ENCODE results near the gene MPO. TPM values are rescaled to one million over a fixed set of nuclear protein-coding genes. Genes with fewer than 3 reads are reported as not detected.

MPO gene
- total RNA-seq, 2 donors from 2014 or later: not detected

DNA sequence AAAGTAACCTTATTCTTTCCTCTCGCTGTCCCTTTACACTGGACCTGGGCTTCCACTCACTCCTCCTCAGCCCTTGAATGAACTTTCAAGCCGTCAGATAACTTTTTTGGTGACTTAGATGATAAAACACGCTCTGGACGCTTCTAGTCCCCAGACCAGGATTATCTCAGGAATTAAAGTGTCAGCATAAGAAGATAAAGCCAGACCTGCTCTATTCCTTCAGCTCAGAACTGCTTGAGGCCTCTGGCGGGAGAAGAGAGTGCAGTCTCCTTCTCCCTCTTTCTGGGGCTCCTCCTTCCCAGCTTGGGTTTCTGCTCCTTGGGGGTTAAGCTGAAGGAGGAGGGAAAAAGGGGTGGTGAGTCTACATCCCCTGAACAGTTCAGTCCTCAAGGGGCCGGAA is 35.8 kb downstream of the MPO start:
- Mint-ChIP-seq H3K27ac (no peak overlapping the region), H3K36me3 (ENCODE audit: low read depth) (no peaks in the 10 kb centered on the region), H3K27me3 (ENCODE audit: insufficient read depth) (peaks cover 96% of the 10 kb centered on the region), H3K9me3 (peaks cover 3% of the 10 kb centered on the region), H3K4me1 (no peaks in the 10 kb centered on the region), H3K4me3 (no peak overlapping the region)
- H3K4me3 ChIP-seq (ENCODE audit: low read length): no peak overlapping the region
- 91% methylated on average over 5 to 6 of the region's 6 CpGs for WGBS, 2 experiments (ENCODE audit: insufficient coverage in 1 of 2, insufficient read length in 1 of 2)
- TF ChIP-seq, protein P1, sequence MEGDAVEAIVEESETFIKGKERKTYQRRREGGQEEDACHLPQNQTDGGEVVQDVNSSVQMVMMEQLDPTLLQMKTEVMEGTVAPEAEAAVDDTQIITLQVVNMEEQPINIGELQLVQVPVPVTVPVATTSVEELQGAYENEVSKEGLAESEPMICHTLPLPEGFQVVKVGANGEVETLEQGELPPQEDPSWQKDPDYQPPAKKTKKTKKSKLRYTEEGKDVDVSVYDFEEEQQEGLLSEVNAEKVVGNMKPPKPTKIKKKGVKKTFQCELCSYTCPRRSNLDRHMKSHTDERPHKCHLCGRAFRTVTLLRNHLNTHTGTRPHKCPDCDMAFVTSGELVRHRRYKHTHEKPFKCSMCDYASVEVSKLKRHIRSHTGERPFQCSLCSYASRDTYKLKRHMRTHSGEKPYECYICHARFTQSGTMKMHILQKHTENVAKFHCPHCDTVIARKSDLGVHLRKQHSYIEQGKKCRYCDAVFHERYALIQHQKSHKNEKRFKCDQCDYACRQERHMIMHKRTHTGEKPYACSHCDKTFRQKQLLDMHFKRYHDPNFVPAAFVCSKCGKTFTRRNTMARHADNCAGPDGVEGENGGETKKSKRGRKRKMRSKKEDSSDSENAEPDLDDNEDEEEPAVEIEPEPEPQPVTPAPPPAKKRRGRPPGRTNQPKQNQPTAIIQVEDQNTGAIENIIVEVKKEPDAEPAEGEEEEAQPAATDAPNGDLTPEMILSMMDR (conservative IDR thresholded peaks at IDR 0.05): no peak
- H3K27me3 ChIP-seq (ENCODE audit: control insufficient read depth, insufficient read depth, low read length, poor library complexity, severe bottlenecking): peaks cover 92% of the 10 kb centered on the region
- H3K9me3 ChIP-seq (ENCODE audit: control insufficient read depth, low read length): no peaks in the 10 kb centered on the region
- H3K27ac ChIP-seq (ENCODE audit: low read depth, low read length): no peak overlapping the region
- no peak overlapping the region for H3K9ac ChIP-seq (ENCODE audit: extremely low read depth, low read length, poor library complexity, severe bottlenecking)
- no peaks in the 10 kb centered on the region for H3K4me1 ChIP-seq (ENCODE audit: control insufficient read depth, insufficient read depth, low read length)
- no peaks in the 10 kb centered on the region for H3K36me3 ChIP-seq (ENCODE audit: control insufficient read depth, insufficient read depth, low read length)
- DNase-seq: no peak

GRCh38 chr17:58242171-58242784 is 38.5 kb downstream of the MPO start:
- Histone ChIP-seq H3K36me3 (ENCODE audit: control insufficient read depth, insufficient read depth, low read length) (no peaks in the 10 kb centered on the region), H3K9ac (ENCODE audit: extremely low read depth, low read length, poor library complexity, severe bottlenecking) (no peak overlapping the region), H3K27me3 (ENCODE audit: control insufficient read depth, insufficient read depth, low read length, poor library complexity, severe bottlenecking) (peaks cover 92% of the 10 kb centered on the region), H3K27ac (ENCODE audit: low read depth, low read length) (no peak overlapping the region), H3K4me1 (ENCODE audit: control insufficient read depth, insufficient read depth, low read length) (no peaks in the 10 kb centered on the region), H3K9me3 (ENCODE audit: control insufficient read depth, low read length) (no peaks in the 10 kb centered on the region), H3K4me3 (ENCODE audit: low read length) (no peak overlapping the region)
- 28% methylated on average over 4 of the region's 4 CpGs; no CpG with 5 or more reads in 1 of the 2 experiments for WGBS, 2 experiments (ENCODE audit: insufficient coverage in 1 of 2, insufficient read length in 1 of 2)
- Mint-ChIP-seq H3K9me3 (no peaks in the 10 kb centered on the region), H3K4me3 (no peak overlapping the region), H3K27me3 (ENCODE audit: insufficient read depth) (peaks cover 95% of the 10 kb centered on the region), H3K36me3 (ENCODE audit: low read depth) (no peaks in the 10 kb centered on the region), H3K4me1 (no peaks in the 10 kb centered on the region), H3K27ac (no peak overlapping the region)
- DNase-seq: peak; percentile 85
- TF ChIP-seq, protein P1 (conservative IDR thresholded peaks at IDR 0.05): no peak

DNA sequence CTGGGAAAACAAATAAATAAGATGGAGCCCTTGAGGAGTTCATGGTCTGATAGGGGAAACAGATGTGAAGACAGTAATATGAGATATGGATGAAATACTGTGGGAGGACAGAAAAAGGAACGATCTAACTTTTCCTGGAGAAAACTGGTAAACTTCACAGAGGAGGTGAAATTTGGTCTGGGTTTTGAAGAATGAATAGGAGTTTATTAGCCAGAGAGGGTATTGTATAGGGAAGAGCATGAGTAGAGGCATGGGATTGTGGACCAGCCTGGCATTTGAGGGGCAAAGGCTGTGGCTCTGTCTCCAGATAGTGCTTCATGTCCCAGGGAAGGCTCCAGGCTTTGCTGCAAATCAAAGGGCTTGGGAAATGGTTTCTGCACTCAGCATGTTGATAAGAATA is 40.7 kb downstream of the MPO start:
- no peaks in the 10 kb centered on the region for H3K36me3 Mint-ChIP-seq (ENCODE audit: low read depth)
- peaks cover 95% of the 10 kb centered on the region for H3K27me3 ChIP-seq (ENCODE audit: control insufficient read depth, insufficient read depth, low read length, poor library complexity, severe bottlenecking)

More for the DNA sequence above, 40.7 kb downstream of the MPO start:
- H3K27ac ChIP-seq (ENCODE audit: low read depth, low read length): no peak overlapping the region
- no peaks in the 10 kb centered on the region for H3K36me3 ChIP-seq (ENCODE audit: control insufficient read depth, insufficient read depth, low read length)
- no peak overlapping the region for H3K4me3 ChIP-seq (ENCODE audit: low read length)
- WGBS, 2 experiments (ENCODE audit: insufficient coverage in 1 of 2, insufficient read length in 1 of 2): 91 to 100% methylated on average over 1 of the region's 1 CpG
- H3K9me3 Mint-ChIP-seq: no peaks in the 10 kb centered on the region
- peaks cover 97% of the 10 kb centered on the region for H3K27me3 Mint-ChIP-seq (ENCODE audit: insufficient read depth)
- TF ChIP-seq, protein P1 (conservative IDR thresholded peaks at IDR 0.05): no peak
- no peaks in the 10 kb centered on the region for H3K4me1 ChIP-seq (ENCODE audit: control insufficient read depth, insufficient read depth, low read length)
- no peaks in the 10 kb centered on the region for H3K4me1 Mint-ChIP-seq
- no peaks in the 10 kb centered on the region for H3K9me3 ChIP-seq (ENCODE audit: control insufficient read depth, low read length)
- no peak overlapping the region for H3K27ac Mint-ChIP-seq
- H3K4me3 Mint-ChIP-seq: no peak overlapping the region
- H3K9ac ChIP-seq (ENCODE audit: extremely low read depth, low read length, poor library complexity, severe bottlenecking): no peak overlapping the region
- DNase-seq: peak; percentile 20
